SK-N-SH treated with all-trans-retinoic acid at 6 μM for 48 hours (cell line): Measurements from ENCODE around the gene FAM117A.

Experiments
- ATAC-seq: fragments of 200-7000 bp; cut with Tn5 transposase; 3 replicates; pipeline ENCODE4 v1.9.1; 2020; ENCODE audit warnings: mild to moderate bottlenecking, moderate library complexity
- CREB5 ChIP-seq: fragments of 250-450 bp; sonication (Bioruptor Pico); IDR thresholded peaks from 2 replicates; pipeline ENCODE4 v1.5.1; 2020; ENCODE audit warnings: low read depth, mild to moderate bottlenecking, moderate library complexity
- CSDC2 ChIP-seq: fragments of 250-450 bp; sonication (Bioruptor Pico); IDR thresholded peaks from 2 replicates; pipeline ENCODE4 v1.5.0; 2020; ENCODE audit warnings: mild to moderate bottlenecking, moderate library complexity
- CSRNP3 ChIP-seq: fragments of 250-450 bp; sonication (Bioruptor Pico); IDR thresholded peaks from 2 replicates; pipeline ENCODE4 v1.5.1; 2021; ENCODE audit warnings: mild to moderate bottlenecking, moderate library complexity
- ESRRG ChIP-seq: fragments of 250-450 bp; sonication (Bioruptor Pico); IDR thresholded peaks from 2 replicates; pipeline ENCODE4 v1.6.1; 2021; ENCODE audit warnings: mild to moderate bottlenecking
- GLIS3 ChIP-seq: fragments of 250-450 bp; sonication (Bioruptor Pico); IDR thresholded peaks from 2 replicates; pipeline ENCODE4 v1.5.0; 2020; ENCODE audit warnings: mild to moderate bottlenecking, moderate library complexity
- PATZ1 ChIP-seq: fragments of 250-450 bp; sonication (Bioruptor Pico); IDR thresholded peaks from 2 replicates; pipeline ENCODE4 v1.8.0; 2020; ENCODE audit warnings: mild to moderate bottlenecking, moderate library complexity, borderline replicate concordance
- POU6F1 ChIP-seq: fragments of 250-450 bp; sonication (Bioruptor Pico); IDR thresholded peaks from 2 replicates; pipeline ENCODE4 v1.8.0; 2021; ENCODE audit warnings: low read depth, mild to moderate bottlenecking, moderate library complexity, borderline replicate concordance
- PPARA ChIP-seq: fragments of 250-450 bp; sonication (Bioruptor Pico); IDR thresholded peaks from 2 replicates; pipeline ENCODE4 v1.5.0; 2020; ENCODE audit warnings: mild to moderate bottlenecking, borderline replicate concordance
- RARB ChIP-seq: fragments of 250-450 bp; sonication (Bioruptor Pico); IDR thresholded peaks from 2 replicates; pipeline ENCODE4 v1.8.0; 2021; ENCODE audit warnings: mild to moderate bottlenecking, moderate library complexity
- SNAI2 ChIP-seq: fragments of 250-450 bp; sonication (Bioruptor Pico); IDR thresholded peaks from 2 replicates; pipeline ENCODE4 v1.5.0; 2020; ENCODE audit warnings: mild to moderate bottlenecking, moderate library complexity
- TCF4 ChIP-seq: fragments of 250-450 bp; sonication (Bioruptor Pico); IDR thresholded peaks from 2 replicates; pipeline ENCODE4 v1.8.0; 2021; ENCODE audit warnings: mild to moderate bottlenecking, moderate library complexity, borderline replicate concordance
- TSHZ2 ChIP-seq: fragments of 250-450 bp; sonication (Bioruptor Pico); IDR thresholded peaks from 2 replicates; pipeline ENCODE4 v1.5.0; 2020; ENCODE audit warnings: mild to moderate bottlenecking, moderate library complexity
- ZC3H10 ChIP-seq: fragments of 250-450 bp; sonication (Bioruptor Pico); IDR thresholded peaks from 2 replicates; pipeline ENCODE4 v1.5.1; 2021; ENCODE audit warnings: mild to moderate bottlenecking, moderate library complexity
- ZNF70 ChIP-seq: fragments of 450-650 bp; formaldehyde crosslinking; IDR thresholded peaks from 2 replicates; pipeline ENCODE4 v1.5.0; 2020; ENCODE audit warnings: mild to moderate bottlenecking, moderate library complexity

FAM117A gene

GRCh38 chr17:49757151-49757777 lies 6.7 kb downstream of the FAM117A start:
- TF ChIP-seq SNAI2: no peak
- TF ChIP-seq POU6F1 (CRISPR knock-in tag): no peak
- no peak for TF ChIP-seq TSHZ2 (CRISPR knock-in tag)
- TF ChIP-seq ESRRG (CRISPR knock-in tag): no peak
- no peak for TF ChIP-seq CSRNP3
- no peak for TF ChIP-seq PATZ1
- no peak for TF ChIP-seq ZNF70 (CRISPR knock-in tag)
- no peak for TF ChIP-seq RARB (CRISPR knock-in tag)
- ATAC-seq: no peak

- TF ChIP-seq TCF4 (CRISPR knock-in tag) (no peak), CSDC2 (CRISPR knock-in tag) (no peak), CSRNP3 (no peak), PPARA (CRISPR knock-in tag) (no peak), SNAI2 (no peak), ZC3H10 (CRISPR knock-in tag) (no peak), CREB5 (CRISPR knock-in tag) (no peak), GLIS3 (CRISPR knock-in tag) (no peak), RARB (CRISPR knock-in tag) (no peak)
- no peak for ATAC-seq
These were observed 7.4 kb downstream of the FAM117A start for GRCh38 chr17:49756323-49757150.

- TF ChIP-seq ZC3H10 (CRISPR knock-in tag) (no peak), CSDC2 (CRISPR knock-in tag) (no peak), ESRRG (CRISPR knock-in tag) (no peak)
- no peak for ATAC-seq
These were observed 8.2 kb downstream of the FAM117A start for GRCh38 chr17:49755663-49756283.
